Activated CD4-positive, alpha-beta T cell treated with anti-CD3 and anti-CD28 coated beads for 24 hours (primary cell): ENCODE measurements around the gene VAPB.
"Not testable (repeated sequence)": the region's sequence is repeated elsewhere in the genome, so short reads cannot be mapped to it uniquely, and the experiment has no call there.

ENCODE experiments used
- DNase-seq, 2 donors: peaks; one replicate each; pipeline ENCODE4 v3.0.0-alpha.2; 2020; ENCODE audit warnings: low read depth in 2 of 2

Gene VAPB

DNA sequence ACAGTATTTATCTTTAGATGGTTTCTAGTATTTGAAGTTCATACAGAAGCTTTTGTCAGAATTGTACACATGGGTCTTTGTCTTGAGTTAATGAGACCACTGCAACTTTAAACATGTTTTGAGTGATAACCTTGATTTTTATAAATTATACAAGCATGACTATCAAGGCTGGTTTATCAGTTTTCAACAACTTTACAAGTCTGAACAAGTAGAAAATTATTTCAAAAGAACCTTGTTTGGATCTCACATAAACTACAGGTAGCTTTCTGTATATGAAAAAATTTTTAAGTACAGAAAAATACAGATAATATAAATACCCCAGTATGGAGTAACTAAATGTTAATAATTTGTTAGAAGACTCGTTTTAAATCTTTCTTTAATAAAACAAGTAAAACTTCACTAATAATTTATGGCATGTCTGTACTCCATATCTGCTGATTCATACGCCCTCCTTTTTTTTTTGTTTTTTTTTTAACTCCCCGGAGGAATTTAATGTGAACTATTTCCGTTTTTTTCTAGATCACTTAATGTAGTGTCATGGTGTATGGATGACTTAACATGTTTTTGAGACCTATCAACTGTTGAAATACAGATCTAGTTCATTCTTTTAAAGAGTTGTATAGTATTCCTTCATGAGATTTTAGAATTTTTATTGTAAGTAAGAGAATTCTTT, 18.3 kb downstream of the VAPB start:
- DNase-seq, result no peak

DNA sequence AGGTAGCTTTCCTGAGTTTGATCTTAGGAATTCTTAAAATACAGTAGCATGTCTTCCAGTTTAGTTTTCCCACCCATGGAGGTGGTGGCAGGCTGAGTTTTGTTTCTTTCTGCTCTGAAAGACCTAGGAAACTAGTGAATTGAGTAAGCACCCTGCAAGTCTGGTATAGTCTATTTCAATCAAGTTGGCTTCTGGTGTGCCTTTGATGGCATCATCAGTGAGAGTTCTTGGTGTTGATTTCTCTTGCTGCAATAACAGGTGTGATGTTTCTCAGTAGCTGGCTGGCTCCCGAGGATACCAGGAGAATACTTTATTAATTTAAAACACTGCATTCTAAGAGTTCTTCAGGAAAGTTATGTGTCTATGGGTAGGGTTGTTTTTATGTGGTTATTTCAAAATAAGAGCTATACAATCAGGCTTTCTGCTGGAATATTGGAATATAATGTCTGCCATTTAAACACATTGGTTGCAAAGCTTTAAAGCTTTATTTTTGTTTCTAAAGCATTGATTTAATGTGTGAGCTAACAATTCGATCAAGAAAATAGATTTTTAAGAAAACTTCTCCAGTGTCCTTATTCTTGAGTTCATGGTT, 19.0 kb downstream of the VAPB start:
- peak in 1 of 2 donors; percentile 5 for DNase-seq

DNA sequence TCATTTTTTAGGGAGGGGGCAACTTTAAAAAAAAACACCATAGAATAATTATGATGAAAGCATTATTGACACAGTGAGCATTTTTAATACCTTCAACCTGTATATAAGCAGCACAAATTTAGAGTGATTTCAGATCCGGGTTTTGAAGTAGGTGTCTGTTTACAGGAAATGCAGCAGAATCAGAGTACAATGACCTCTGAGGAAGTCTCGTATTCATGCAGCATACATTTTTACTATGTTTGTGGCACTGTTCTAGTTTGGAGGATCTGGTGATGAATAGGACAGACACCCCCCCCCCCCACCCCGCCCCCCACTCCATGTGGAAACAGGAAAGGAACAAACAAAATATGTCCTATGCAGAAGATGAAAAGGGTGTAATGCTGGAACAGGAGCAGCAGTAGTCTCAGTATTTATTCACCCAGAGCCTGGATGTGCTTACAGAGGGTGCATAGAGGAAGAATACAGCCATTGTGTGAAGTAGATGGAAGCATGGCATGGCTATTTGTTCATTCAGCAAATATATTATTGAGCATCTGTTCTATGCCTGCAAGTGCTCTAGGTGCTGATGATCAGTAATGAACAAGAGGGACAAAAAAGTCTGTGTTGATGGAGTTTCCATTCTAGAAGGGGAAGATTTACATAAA, 19.7 kb downstream of the VAPB start:
- DNase-seq, result no peak

DNA sequence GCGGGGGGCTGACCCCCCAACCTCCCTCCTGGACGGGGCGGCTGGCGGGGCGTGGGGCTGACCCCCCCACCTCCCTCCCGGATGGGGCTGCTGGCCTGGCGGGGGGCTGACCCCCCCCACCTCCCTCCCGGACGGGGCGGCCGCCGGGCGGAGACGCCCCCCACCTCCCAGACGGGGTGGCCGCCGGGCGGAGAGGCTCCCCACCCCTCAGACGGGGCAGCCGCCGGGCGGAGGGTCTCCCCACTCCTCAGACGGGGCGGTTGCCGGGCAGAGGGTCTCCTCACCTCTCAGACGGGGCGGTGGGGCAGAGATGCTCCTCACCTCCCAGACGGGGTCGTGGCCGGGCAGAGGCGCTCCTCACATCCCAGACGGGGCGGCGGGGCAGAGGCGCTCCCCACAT, 25.2 kb downstream of the VAPB start:
- DNase-seq, result not testable (repeated sequence)

DNA sequence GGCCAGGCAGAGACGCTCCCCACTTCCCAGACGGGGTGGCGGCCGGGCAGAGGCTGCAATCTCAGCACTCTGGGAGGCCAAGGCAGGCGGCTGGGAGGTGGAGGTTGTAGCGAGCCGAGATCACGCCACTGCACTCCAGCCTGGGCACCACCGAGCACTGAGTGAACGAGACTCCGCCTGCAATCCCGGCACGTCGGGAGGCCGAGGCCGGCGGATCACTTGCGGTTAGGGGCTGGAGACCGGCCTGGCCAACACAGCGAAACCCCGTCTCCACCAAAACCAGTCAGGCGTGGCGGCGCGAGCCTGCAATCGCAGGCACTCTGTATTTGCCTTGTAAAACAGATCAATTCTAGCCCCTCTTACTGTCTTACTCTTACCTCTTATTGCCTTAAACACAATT, 25.8 kb downstream of the VAPB start:
- not testable (repeated sequence) for DNase-seq

DNA sequence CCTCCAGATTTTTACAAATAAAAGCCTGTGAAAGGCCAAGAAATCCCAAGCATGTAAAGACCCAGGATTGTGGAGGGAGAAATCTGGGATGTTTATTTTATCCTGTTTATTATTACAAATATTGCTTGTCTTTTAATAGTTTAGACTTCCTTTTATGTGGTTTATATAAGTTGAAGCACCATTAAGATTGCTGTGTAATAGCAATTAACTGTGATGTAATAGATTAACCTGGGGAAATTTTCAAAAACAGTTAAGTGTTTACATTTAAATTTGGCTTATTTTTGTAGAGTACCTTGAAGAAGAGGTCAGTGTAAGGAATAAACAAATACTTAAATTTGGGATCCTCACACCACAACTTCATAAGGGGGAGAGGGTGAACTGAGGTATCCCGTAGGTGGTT, 27.0 kb downstream of the VAPB start:
- no peak for DNase-seq

DNA sequence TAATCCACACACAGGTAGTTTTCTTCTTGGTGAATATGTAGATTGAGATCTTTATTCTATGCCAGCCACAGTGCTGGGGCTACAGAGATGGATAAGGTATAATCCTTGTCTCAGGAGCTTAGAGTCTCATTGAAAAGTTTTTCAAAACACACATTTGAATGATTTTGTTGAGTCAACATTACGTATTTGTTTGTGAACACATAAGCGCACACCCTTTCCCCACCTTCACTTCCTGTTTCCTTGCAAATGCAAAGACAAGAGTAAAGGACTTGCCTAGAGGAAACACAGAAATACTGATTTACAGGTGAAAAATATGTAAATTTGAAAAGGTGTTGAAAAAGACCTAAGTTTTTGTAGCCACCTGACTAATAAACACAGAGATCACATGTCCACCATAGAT, 27.8 kb downstream of the VAPB start:
- DNase-seq, result no peak

DNA sequence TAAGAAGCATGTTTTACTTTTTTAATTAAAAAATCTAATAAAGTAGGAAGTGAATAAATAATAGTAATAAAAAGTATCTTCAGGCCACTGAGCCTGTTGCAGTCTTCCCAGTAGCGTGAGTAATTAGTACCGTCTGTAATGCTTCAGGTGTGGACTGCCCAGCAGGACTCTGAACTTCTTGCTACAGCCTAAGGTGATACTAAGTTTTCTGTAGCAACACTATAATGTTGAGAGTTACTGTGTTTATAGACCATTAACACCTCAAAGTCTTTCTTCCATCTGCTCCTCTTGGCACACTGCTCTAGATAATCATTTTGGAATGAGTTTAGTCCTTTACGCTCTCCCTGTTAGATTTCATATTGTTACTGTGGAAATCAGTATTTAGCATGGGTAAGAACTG, 28.4 kb downstream of the VAPB start:
- no peak for DNase-seq

DNA sequence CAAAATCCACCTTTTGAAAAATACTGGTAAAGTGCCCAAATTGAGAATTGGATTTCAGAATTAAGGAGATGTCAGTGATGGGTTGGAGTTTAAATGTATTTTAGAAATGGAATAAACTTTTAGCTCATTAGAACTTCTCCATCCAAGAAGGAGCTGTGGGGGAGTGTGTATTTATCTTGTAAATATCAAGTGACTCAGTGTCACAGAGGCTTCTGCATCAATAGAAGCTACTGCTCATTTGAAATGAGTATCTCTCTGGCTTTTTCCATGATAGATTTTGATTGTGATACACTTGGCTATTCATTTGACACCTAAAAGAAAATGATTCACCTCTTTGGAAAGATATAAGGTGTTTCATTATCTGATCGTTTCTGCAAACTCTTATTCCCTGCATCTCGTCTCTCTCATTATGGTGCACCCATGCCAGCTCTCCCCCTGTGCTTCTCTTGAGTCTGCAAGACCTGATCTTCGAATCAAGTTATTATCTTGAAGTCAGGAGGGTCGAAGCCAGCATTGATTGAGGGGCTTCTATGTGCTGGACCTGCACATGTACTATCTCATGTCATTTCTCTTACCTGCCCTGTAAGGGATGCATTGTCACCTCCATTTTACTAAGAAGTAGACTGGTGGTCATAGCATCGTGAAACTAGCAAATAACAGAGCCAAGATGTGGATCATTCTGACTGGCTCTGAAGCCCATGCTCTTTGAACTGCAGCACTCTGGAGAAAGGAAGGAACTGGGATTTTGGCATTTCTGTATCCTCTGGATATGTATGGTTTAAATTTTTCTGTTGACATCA, 30.1 kb downstream of the VAPB start:
- DNase-seq, result no peak

DNA sequence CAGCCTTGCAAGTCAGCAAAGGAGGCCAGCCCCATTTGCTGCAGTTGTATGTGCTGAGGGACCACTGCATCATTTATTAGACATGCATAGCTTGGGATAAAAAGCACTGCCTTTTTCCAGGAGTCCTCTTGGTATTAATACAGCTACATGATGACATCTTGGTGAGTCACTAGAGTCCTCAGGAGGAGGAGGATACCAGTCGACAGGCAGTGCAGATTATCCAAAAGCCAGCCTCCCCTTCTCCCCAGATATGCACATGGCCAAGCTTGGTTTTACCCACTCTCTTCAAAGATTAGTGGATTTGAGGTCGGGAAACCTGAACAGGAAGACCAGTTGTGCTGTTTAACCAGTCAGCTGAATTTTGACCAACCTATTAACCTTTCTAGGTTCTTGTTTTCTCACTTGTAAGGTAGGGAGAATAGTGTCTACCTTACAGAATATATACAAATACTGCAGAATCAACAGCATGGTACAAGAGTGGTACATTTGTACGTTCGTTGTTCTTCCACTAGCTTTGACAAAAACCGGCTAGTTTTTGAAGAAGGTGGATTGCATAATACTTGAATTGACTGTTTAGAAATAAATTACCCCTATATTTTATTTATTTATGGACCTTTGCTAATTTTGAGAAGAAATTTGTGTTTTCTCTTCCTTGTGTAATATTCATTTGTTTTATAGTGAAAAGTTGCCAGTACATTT, 31.9 kb downstream of the VAPB start:
- DNase-seq, result no peak

DNA sequence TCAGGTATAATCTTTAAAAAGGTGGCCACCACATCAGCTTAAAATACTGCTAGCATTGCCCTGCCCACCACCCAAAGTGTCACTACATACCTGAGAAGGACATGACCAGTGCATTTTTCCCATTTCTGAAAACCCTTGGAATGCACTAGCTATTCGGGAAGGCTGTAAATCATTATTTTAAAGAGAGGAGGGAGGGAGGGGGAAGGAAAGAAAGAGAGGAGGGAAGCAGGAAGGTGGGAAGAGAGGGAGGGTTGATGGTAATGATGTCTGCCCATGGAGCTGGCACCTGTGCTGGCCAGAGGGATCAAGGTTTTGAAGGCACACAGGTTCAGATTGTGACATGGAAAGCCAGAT, 32.4 kb downstream of the VAPB start:
- DNase-seq, result no peak

DNA sequence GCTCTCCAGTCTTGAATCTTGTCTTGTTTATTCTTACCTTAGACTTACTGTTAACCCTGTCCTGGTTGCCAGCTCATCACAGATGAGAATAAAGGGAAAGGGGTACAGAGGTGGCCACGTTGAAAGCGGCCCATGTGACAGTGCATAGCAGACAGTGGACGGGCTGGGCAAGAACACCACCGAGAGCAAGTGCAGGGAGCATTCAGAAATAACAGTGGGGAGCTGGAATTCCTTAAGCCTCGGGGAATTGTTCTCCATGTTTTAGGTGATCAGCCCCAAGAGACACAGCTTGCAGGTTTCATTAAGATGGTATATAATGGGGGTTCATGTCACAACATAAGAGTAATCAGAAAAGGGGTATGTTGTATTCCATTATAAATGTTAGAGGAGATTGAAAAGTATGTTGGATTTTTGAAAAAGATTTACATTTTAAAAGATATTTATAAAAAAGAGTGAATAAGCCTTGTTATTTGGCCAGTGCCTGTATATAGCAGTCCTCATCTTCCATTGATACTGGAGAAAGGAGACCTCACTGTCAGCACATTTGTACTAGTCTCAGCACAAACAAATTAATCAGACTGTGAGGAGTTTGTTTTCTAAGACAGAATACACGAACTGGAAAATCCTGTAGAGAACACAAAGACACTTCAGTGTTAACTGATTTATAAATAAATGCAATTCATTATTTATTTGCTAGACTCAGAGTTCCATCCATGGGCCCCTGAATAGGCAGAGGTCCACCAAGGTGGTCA, 35.4 kb downstream of the VAPB start:
- no peak for DNase-seq

DNA sequence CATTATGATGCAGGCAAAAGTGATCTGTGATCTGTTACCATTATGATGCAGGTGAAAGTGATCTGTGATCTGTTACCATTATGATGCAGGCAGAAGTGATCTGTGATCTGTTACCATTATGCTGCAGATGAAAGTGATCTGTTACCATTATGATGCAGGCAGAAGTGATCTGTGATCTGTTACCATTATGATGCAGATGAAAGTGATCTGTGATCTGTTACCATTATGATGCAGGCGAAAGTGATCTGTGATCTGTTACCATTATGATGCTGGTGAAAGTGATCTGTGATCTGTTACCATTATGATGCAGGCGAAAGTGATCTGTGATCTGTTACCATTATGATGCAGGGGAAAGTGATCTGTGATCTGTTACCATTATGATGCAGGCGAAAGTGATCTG, 38.5 kb downstream of the VAPB start:
- DNase-seq, result not testable (repeated sequence)

DNA sequence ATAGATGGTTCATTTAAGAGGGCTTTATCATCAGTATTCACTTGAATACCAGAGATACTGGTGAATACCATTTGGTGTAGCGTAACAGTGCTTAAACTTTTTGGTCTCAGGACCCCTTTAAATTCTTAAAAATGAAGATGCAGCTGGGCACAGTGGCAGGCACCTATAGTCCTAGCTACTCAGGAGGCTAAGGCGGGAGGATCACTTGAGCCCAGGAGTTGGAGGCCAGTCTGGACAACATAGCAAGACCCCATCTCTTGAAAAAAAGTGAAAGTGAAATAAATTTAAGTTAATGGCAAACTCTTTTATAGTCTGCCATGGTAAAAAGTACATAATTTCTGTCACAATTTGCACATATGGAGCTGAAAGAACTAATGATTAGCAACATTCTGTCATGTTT, 39.3 kb downstream of the VAPB start:
- no peak for DNase-seq

DNA sequence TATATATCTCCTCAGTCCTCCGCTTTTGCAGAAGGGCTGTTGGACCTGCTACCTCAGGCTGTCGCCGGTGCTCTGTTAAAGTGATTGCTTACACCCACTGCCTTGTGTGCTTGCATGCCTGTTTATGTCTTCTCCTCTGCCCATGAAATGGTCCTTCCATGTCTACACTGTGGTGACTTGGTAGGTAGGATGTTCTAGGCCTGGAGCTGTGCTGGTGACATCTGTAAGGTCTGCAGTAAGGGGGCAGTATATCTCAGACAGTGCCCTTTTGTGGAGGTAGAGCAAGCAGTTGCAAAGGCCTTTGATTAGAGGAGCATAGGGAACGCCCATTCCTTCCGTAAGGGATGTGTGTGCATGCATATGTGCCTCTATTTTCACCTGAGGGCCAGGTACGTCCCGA, 40.3 kb downstream of the VAPB start:
- DNase-seq, result no peak

DNA sequence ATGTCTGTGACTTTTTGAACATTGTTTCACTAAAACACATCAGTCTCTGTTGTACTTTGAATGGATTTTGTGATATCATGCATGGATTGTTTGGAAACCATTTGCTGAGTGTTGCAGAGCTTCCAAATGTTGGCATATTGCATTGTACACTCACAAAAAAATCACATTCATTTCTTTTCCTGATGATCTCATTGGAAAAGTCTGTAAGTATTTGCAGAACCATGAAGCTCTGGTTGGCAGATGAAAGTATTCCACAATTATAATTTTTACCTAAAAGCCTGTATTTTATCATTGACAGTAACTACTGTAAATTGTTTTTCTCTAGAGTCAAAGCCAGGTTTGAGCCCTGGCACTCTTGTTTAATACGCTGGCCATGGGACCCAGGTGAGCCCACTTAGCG, 42.1 kb downstream of the VAPB start:
- no peak for DNase-seq

DNA sequence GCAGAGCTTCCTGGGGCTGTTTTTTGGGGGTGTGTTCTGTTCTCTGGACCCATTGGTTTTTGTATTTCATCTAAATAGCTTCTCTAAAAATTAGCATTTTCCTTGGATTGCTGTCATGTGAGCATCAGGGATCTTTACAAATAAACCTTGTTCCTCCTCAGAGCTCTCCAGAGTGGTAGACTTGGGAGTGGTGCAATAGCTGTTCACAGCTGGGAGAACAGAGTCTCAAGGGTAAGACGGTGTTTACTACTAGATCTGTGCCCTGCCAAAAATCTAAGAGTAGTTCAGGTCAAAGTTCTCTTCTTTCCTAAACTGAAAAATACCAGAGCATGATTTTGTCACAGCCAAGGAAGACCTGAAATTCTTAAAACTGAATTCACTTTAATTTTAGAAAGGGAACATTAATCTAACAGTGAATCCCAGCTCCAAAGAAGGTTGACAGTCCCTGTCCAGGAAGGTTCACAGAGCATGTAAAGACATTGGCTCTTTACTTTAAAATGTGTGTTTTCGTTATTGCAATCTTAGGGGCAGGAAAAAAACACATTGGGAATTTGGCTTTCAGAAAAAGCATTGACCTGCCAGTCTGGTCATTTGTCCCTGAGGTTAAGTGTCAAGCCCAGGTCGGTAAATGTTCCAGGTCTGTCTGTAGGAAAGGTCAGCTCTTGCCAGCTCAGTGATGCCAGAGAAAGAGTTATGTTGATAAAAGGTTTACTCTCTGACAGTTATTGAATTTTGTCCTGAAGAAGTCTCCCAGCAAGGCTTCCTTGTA, 43.3 kb downstream of the VAPB start:
- DNase-seq, result no peak

DNA sequence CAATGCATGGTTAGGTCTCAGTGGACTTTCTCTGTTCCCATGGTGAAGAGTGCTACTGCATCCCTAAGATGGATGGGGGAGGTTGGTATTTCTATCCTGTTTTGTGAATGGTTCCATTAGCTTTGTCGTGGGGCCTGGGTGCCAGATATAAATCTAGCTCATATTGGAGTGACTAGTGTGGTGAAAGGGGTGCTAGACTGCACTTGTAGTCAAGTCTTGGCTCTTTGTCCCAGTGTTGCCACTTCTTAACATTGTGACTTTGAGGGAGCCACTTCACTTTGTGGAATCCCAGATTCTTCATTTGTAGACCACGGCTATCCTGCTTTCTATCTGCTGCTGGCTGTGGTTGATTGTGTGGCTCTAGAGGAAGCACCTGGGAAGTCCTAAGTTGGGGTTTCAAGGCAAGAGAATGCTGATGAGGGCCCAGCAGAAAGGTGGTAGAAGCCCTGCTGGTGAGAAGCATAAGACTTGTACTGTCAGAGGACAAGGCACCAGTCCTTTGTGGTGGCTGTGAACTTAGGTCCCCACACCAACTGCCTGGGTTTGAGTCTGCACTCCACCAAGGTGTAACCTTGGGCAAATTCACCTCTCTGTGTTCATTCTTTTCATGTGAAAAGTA, 44.1 kb downstream of the VAPB start:
- no peak for DNase-seq

DNA sequence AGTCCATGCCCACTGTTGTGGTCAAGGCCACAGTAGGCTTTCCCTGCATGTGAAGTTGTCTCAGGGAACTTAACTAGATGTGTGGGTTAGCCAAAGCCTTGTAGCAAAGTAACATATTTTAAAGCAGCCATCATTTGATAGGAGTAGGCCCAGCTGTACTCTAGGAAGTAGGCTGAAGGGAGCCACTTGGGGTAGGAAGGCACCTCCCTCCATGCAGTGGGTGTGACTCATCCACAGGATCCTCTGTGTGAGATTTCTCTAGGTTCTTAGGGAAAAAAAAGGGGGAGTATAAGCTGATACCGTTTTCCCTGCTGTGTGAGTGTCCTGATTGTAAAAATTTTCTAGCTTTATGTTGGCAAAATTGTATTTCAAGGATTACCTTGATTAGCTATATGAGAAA, 44.7 kb downstream of the VAPB start:
- no peak for DNase-seq

DNA sequence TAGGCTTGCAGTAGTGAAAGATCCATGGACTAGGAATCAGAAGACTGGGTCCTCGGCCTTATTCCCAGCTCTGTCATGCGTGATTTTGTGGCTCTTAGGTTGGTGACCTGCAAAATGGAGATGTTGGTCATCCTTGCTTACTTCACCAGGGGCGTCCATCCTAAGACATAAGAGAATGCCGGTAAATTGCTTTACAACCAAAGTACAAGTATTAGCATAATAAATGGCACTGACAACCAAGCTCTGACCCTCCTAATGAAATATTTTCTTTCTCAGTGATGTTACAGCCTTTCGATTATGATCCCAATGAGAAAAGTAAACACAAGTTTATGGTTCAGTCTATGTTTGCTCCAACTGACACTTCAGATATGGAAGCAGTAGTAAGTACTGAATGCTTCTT, 45.3 kb downstream of the VAPB start:
- no peak for DNase-seq
